ENCODE measurements around the gene XIRP2.
"Not testable (repeated sequence)": the region's sequence is repeated elsewhere in the genome, so short reads cannot be mapped to it uniquely, and the experiment has no call there.

Gene XIRP2

GRCh38 chr2:167048829-167049228 lies 160.5 kb downstream of the XIRP2 start:
- in situ Hi-C loops (cut with MboI; ENCODE audit: low sequenced_read_pairs), result no loop called here

GRCh38 chr2:167049659-167050058 lies 161.4 kb downstream of the XIRP2 start:
- in situ Hi-C loops (cut with MboI; ENCODE audit: low sequenced_read_pairs), result no loop called here

- in situ Hi-C loops (cut with MboI; ENCODE audit: low sequenced_read_pairs), result no loop called here
Observed at GRCh38 chr2:167052825-167053224, 164.5 kb downstream of the XIRP2 start.

GRCh38 chr2:167054881-167055280 lies 166.6 kb downstream of the XIRP2 start:
- in situ Hi-C loops (cut with MboI; ENCODE audit: low sequenced_read_pairs), result no loop called here

- in situ Hi-C loops (cut with MboI; ENCODE audit: low sequenced_read_pairs), result no loop called here
Observed at GRCh38 chr2:167057446-167057845, 169.2 kb downstream of the XIRP2 start.

- in situ Hi-C loops (cut with MboI; ENCODE audit: low sequenced_read_pairs), result no loop called here
Observed at GRCh38 chr2:167059173-167059572, 170.9 kb downstream of the XIRP2 start.

- in situ Hi-C loops (cut with MboI; ENCODE audit: low sequenced_read_pairs), result no loop called here
Observed at GRCh38 chr2:167069855-167070254, 181.6 kb downstream of the XIRP2 start.

- in situ Hi-C loops (cut with MboI; ENCODE audit: low sequenced_read_pairs), result not testable (repeated sequence)
Observed at GRCh38 chr2:167075708-167076107, 187.4 kb downstream of the XIRP2 start.

GRCh38 chr2:167098931-167099330 lies 210.7 kb downstream of the XIRP2 start:
- in situ Hi-C loops (cut with MboI; ENCODE audit: low sequenced_read_pairs), result not testable (repeated sequence)

GRCh38 chr2:167100506-167100905 lies 212.2 kb downstream of the XIRP2 start:
- in situ Hi-C loops (cut with MboI; ENCODE audit: low sequenced_read_pairs), result no loop called here

- in situ Hi-C loops (cut with MboI; ENCODE audit: low sequenced_read_pairs), result no loop called here
Observed at GRCh38 chr2:167103028-167103756, 214.9 kb downstream of the XIRP2 start.

- in situ Hi-C loops (cut with MboI; ENCODE audit: low sequenced_read_pairs), result no loop called here
Observed at GRCh38 chr2:167103757-167104133, 215.5 kb downstream of the XIRP2 start.

GRCh38 chr2:167104691-167105090 lies 216.4 kb downstream of the XIRP2 start:
- in situ Hi-C loops (cut with MboI; ENCODE audit: low sequenced_read_pairs), result no loop called here

GRCh38 chr2:167109682-167110081 lies 221.4 kb downstream of the XIRP2 start:
- in situ Hi-C loops (cut with MboI; ENCODE audit: low sequenced_read_pairs), result not testable (repeated sequence)

GRCh38 chr2:167110345-167110744 lies 222.1 kb downstream of the XIRP2 start:
- in situ Hi-C loops (cut with MboI; ENCODE audit: low sequenced_read_pairs), result no loop called here

GRCh38 chr2:167114018-167114417 lies 225.7 kb downstream of the XIRP2 start:
- in situ Hi-C loops (cut with MboI; ENCODE audit: low sequenced_read_pairs), result no loop called here

GRCh38 chr2:167115541-167115940 lies 227.3 kb downstream of the XIRP2 start:
- in situ Hi-C loops (cut with MboI; ENCODE audit: low sequenced_read_pairs), result no loop called here

GRCh38 chr2:167122389-167122788 lies 234.1 kb downstream of the XIRP2 start:
- in situ Hi-C loops (cut with MboI; ENCODE audit: low sequenced_read_pairs), result no loop called here

GRCh38 chr2:167126165-167126564 lies 237.9 kb downstream of the XIRP2 start:
- in situ Hi-C loops (cut with MboI; ENCODE audit: low sequenced_read_pairs), result no loop called here

GRCh38 chr2:167127135-167127534 lies 238.9 kb downstream of the XIRP2 start:
- in situ Hi-C loops (cut with MboI; ENCODE audit: low sequenced_read_pairs), result no loop called here

- in situ Hi-C loops (cut with MboI; ENCODE audit: low sequenced_read_pairs), result no loop called here
Observed at GRCh38 chr2:167128130-167128529, 239.8 kb downstream of the XIRP2 start.

- in situ Hi-C loops (cut with MboI; ENCODE audit: low sequenced_read_pairs), result no loop called here
Observed at GRCh38 chr2:167132066-167132465, 243.8 kb downstream of the XIRP2 start.

- in situ Hi-C loops (cut with MboI; ENCODE audit: low sequenced_read_pairs), result no loop called here
Observed at GRCh38 chr2:167132906-167133555, 244.8 kb downstream of the XIRP2 start.

All from hTERT RPE-1 (cell line).